HepG2 (cell line): Measurements from ENCODE around the gene NDST1. TPM values are rescaled to one million over a fixed set of nuclear protein-coding genes. Genes with fewer than 3 reads are reported as not detected.

Experiments
- GATAD1 ChIP-seq: IDR thresholded peaks from 2 replicates; pipeline ENCODE4 v1.6.1; 2016; ENCODE audit warnings: missing genetic modification reagents, missing compliant biosample characterization
- HNF4A ChIP-seq: sonication (generic); formaldehyde crosslinking; IDR thresholded peaks from 2 replicates; pipeline ENCODE4 v1.4.0; 2020; ENCODE audit warnings: missing genetic modification reagents
- KDM2A ChIP-seq: sonication (generic); formaldehyde crosslinking; IDR thresholded peaks from 2 replicates; pipeline ENCODE4 v1.4.0; 2020; ENCODE audit warnings: low read depth, missing genetic modification reagents, borderline replicate concordance
- LCORL ChIP-seq, 2 experiments: fragments of 450-650 bp in 1 of 2; sonication (generic) in 1 of 2; formaldehyde crosslinking in 1 of 2; IDR thresholded peaks; 2 replicates each; pipeline versions ENCODE4 v1.5.0 to v1.6.1; 2017 to 2020; ENCODE audit warnings: antibody characterized with exemption in 1 of 2, missing genetic modification reagents in 1 of 2
- SIX1 ChIP-seq: sonication (generic); formaldehyde crosslinking; IDR thresholded peaks from 2 replicates; pipeline ENCODE4 v1.4.0; 2020; ENCODE audit warnings: missing genetic modification reagents, borderline replicate concordance
- SP1 ChIP-seq, 2 experiments: fragments of 450-650 bp in 1 of 2; sonication (generic) in 1 of 2; formaldehyde crosslinking in 1 of 2; IDR thresholded peaks; 2 replicates each; pipeline versions ENCODE4 v1.4.0 to v1.6.1; 2016 to 2020; ENCODE audit warnings: missing genetic modification reagents in 1 of 2
- TBL1XR1 ChIP-seq: fragments of 150-350 bp; IDR thresholded peaks from 2 replicates; pipeline ENCODE4 v1.6.1; 2014; ENCODE audit warnings: borderline replicate concordance, low read length; ENCODE audit not compliant: partially characterized antibody
- ZNF207 ChIP-seq: fragments of 450-650 bp; IDR thresholded peaks from 2 replicates; pipeline ENCODE4 v1.6.1; 2016; ENCODE audit warnings: antibody characterized with exemption, borderline replicate concordance
- ZNF234 ChIP-seq: sonication (generic); formaldehyde crosslinking; conservative IDR thresholded peaks from 2 replicates; pipeline ENCODE4 v1.5.1; 2020; ENCODE audit warnings: mild to moderate bottlenecking, missing genetic modification reagents
- ZNF260 ChIP-seq: sonication (generic); formaldehyde crosslinking; IDR thresholded peaks from 2 replicates; pipeline ENCODE4 v1.4.0; 2020; ENCODE audit warnings: missing genetic modification reagents, low read depth, mild to moderate bottlenecking, borderline replicate concordance
- ZNF274 ChIP-seq: sonication (generic); formaldehyde crosslinking; IDR thresholded peaks from 2 replicates; pipeline ENCODE4 v1.5.1; 2020; ENCODE audit warnings: mild to moderate bottlenecking, missing genetic modification reagents
- ZNF543 ChIP-seq: sonication (generic); formaldehyde crosslinking; IDR thresholded peaks from 2 replicates; pipeline ENCODE4 v1.4.0; 2020; ENCODE audit warnings: mild to moderate bottlenecking, missing genetic modification reagents
- polyA plus RNA-seq, 8 experiments: library from polyadenylated mRNA; depleted of rRNA in 3 of 8; stranded (reverse) in 7 of 8; unstranded in 1 of 8; fragments of >200 nt; fragmentation: Illumina TruSeq in 4 of 8; extraction: Trizol in 4 of 8; gene quantifications; 2 replicates each; pipeline versions ENCODE4 v1.2.1 to v1.2.3, GENCODE V29; 2011 to 2016; ENCODE audit warnings: low read depth in 4 of 8, missing spikeins in 1 of 8, mixed read lengths in 1 of 8; ENCODE audit not compliant: insufficient read depth in 1 of 8
- total RNA-seq, 5 experiments: library from RNA; depleted of rRNA; stranded (reverse); fragments of >200 nt; fragmentation: Illumina TruSeq; extraction: Trizol; gene quantifications; 2 replicates each; pipeline ENCODE4 v1.2.3, GENCODE V29; 2016; ENCODE audit warnings: low read depth in 1 of 5
- TF ChIP-seq, protein P1 (sequence below): sonication (generic); formaldehyde crosslinking; IDR thresholded peaks from 2 replicates; pipeline ENCODE4 v1.4.0; 2020; ENCODE audit warnings: mild to moderate bottlenecking, missing genetic modification reagents
- TF ChIP-seq, protein P2 (sequence below), 2 experiments: fragments of 450-650 bp in 1 of 2; sonication (generic) in 1 of 2; formaldehyde crosslinking in 1 of 2; IDR thresholded peaks; 2 replicates each; pipeline versions ENCODE4 v1.6.1 to v1.8.0; 2016 to 2022; ENCODE audit warnings: antibody characterized with exemption in 1 of 2, mild to moderate bottlenecking in 1 of 2, missing genetic modification reagents in 1 of 2
- TF ChIP-seq, protein P3 (sequence below): sonication (generic); formaldehyde crosslinking; IDR thresholded peaks from 2 replicates; pipeline ENCODE4 v1.4.0; 2020; ENCODE audit warnings: low read depth, mild to moderate bottlenecking, missing genetic modification reagents

NDST1 gene
- total and polyA plus RNA-seq, 2 of the 13 experiments (the other 11 are each of a cell fraction or from before 2014, with no cell fraction given) = 23.8 to 26.2 TPM

DNA sequence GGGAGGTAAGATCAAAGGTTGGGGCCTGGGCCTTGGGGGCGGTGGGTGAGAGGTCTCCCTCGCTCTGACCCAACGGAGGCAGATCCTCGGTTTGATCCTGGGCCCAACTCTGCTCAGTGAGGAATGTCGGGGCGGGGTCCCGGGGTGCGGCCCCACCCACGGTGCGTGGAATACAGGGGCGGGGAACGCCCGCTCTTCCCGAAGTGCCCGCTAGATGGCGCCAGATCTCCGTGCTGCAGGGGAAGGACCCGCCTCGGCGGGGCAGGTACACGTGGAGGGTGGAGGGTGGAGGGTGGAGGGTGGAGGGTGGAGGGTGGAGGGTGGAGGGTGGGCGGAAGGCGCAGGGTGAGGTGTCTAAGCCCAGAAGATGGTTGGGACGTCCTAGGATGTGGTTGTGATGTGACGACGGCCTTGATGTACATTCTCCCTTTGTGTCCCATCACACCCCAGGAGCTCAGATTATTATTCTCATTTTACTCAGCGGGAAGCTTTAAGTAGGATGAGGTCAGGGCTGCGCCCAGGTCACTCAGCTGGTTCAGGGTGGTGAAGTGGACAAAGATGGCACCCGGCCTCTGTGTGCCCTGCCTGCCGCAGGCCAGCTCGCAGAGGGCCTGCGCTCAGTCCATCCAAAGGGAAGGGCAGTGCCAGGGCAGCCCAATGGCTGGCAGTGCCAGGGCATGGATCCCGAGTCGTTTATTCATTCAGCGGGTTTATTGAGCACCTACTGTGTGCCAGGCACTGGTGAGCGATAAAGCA lies 49.0 kb upstream of the NDST1 start (continued):
- TF ChIP-seq TBL1XR1 = no peak
- TF ChIP-seq SP1 (IDR thresholded peaks at IDR 0.05) = no peak
- TF ChIP-seq SP1 (CRISPR knock-in tag; IDR thresholded peaks at IDR 0.05) = peak; percentile 44
- TF ChIP-seq ZNF543 (CRISPR knock-in tag) = no peak
- TF ChIP-seq HNF4A (CRISPR knock-in tag) = peak; percentile 28; the same call in 1 of the 2 replicates
- TF ChIP-seq ZNF234 (CRISPR knock-in tag) = no peak
- peak; percentile 57 for TF ChIP-seq KDM2A (CRISPR knock-in tag)
- TF ChIP-seq ZNF260 = no peak
- no peak for TF ChIP-seq SIX1
- peak; percentile 53; the same call in 1 of the 2 replicates for TF ChIP-seq GATAD1 (CRISPR knock-in tag)
- TF ChIP-seq, protein P1, sequence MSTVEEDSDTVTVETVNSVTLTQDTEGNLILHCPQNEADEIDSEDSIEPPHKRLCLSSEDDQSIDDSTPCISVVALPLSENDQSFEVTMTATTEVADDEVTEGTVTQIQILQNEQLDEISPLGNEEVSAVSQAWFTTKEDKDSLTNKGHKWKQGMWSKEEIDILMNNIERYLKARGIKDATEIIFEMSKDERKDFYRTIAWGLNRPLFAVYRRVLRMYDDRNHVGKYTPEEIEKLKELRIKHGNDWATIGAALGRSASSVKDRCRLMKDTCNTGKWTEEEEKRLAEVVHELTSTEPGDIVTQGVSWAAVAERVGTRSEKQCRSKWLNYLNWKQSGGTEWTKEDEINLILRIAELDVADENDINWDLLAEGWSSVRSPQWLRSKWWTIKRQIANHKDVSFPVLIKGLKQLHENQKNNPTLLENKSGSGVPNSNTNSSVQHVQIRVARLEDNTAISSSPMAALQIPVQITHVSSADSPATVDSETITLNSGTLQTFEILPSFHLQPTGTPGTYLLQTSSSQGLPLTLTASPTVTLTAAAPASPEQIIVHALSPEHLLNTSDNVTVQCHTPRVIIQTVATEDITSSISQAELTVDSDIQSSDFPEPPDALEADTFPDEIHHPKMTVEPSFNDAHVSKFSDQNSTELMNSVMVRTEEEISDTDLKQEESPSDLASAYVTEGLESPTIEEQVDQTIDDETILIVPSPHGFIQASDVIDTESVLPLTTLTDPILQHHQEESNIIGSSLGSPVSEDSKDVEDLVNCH = no peak
- TF ChIP-seq ZNF207 = no peak
- TF ChIP-seq, protein P2, sequence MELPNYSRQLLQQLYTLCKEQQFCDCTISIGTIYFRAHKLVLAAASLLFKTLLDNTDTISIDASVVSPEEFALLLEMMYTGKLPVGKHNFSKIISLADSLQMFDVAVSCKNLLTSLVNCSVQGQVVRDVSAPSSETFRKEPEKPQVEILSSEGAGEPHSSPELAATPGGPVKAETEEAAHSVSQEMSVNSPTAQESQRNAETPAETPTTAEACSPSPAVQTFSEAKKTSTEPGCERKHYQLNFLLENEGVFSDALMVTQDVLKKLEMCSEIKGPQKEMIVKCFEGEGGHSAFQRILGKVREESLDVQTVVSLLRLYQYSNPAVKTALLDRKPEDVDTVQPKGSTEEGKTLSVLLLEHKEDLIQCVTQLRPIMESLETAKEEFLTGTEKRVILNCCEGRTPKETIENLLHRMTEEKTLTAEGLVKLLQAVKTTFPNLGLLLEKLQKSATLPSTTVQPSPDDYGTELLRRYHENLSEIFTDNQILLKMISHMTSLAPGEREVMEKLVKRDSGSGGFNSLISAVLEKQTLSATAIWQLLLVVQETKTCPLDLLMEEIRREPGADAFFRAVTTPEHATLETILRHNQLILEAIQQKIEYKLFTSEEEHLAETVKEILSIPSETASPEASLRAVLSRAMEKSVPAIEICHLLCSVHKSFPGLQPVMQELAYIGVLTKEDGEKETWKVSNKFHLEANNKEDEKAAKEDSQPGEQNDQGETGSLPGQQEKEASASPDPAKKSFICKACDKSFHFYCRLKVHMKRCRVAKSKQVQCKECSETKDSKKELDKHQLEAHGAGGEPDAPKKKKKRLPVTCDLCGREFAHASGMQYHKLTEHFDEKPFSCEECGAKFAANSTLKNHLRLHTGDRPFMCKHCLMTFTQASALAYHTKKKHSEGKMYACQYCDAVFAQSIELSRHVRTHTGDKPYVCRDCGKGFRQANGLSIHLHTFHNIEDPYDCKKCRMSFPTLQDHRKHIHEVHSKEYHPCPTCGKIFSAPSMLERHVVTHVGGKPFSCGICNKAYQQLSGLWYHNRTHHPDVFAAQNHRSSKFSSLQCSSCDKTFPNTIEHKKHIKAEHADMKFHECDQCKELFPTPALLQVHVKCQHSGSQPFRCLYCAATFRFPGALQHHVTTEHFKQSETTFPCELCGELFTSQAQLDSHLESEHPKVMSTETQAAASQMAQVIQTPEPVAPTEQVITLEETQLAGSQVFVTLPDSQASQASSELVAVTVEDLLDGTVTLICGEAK (IDR thresholded peaks at IDR 0.05) = no peak
- TF ChIP-seq, protein P2 (CRISPR knock-in tag; IDR thresholded peaks at IDR 0.05) = no peak
- no peak for TF ChIP-seq ZNF274 (CRISPR knock-in tag)
- TF ChIP-seq, protein P3, sequence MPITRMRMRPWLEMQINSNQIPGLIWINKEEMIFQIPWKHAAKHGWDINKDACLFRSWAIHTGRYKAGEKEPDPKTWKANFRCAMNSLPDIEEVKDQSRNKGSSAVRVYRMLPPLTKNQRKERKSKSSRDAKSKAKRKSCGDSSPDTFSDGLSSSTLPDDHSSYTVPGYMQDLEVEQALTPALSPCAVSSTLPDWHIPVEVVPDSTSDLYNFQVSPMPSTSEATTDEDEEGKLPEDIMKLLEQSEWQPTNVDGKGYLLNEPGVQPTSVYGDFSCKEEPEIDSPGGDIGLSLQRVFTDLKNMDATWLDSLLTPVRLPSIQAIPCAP (CRISPR knock-in tag) = no peak
- no peak for TF ChIP-seq LCORL (IDR thresholded peaks at IDR 0.05)
- peak; percentile 76 for TF ChIP-seq LCORL (CRISPR knock-in tag; IDR thresholded peaks at IDR 0.05)
